ENCODE measurements around the gene MRPL24.

GRCh38 chr1:156777573-156777972, 36.7 kb upstream of the MRPL24 start:
- TF ChIP-seq CTCF (IDR thresholded peaks at IDR 0.05) (no peak), POLR2A (IDR thresholded peaks at IDR 0.05) (no peak)
